Neuronal stem cell (in vitro differentiated cells): ENCODE results near the gene NOL7.
A peak's percentile ranks its signal among the peaks of the same experiment; 100 is the strongest.

Source experiments
- DNase-seq: peaks from one replicate; pipeline ENCODE4 v3.0.0-alpha.2; 2013; ENCODE audit warnings: low spot score
- H2AFZ ChIP-seq: one replicate; pipeline ENCODE4 v1.6.1; 2013; ENCODE audit warnings: mild to moderate bottlenecking, low read length, inconsistent platforms
- H2AK5ac ChIP-seq: 2 replicates; pipeline ENCODE4 v1.6.1; 2013; ENCODE audit warnings: low read depth, mild to moderate bottlenecking, inconsistent platforms, low read length, moderate library complexity, mixed read lengths
- H2BK120ac ChIP-seq: 2 replicates; pipeline ENCODE4 v1.6.1; 2013; ENCODE audit warnings: low read depth, mild to moderate bottlenecking, inconsistent platforms, low read length, moderate library complexity, mixed read lengths
- H2BK12ac ChIP-seq: one replicate; pipeline ENCODE4 v1.6.1; 2013; ENCODE audit warnings: low read length, inconsistent platforms
- H2BK15ac ChIP-seq: 2 replicates; pipeline ENCODE4 v1.6.1; 2013; ENCODE audit warnings: mild to moderate bottlenecking, low read length, inconsistent platforms, mixed read lengths
- H2BK5ac ChIP-seq: one replicate; pipeline ENCODE4 v1.6.1; 2013; ENCODE audit warnings: inconsistent platforms, mild to moderate bottlenecking, low read length, moderate library complexity
- H3K14ac ChIP-seq: one replicate; pipeline ENCODE4 v1.6.1; 2013; ENCODE audit warnings: low read length, inconsistent platforms
- H3K18ac ChIP-seq: 2 replicates; pipeline ENCODE4 v1.6.1; 2013; ENCODE audit warnings: low read length, inconsistent platforms
- H3K23ac ChIP-seq: 2 replicates; pipeline ENCODE4 v1.6.1; 2013; ENCODE audit warnings: low read depth, mild to moderate bottlenecking, mixed read lengths, low read length, inconsistent platforms; ENCODE audit not compliant: poor library complexity
- H3K27ac ChIP-seq: replicated peaks from 3 replicates; pipeline ENCODE4 v1.5.1; 2013; ENCODE audit warnings: low read length, inconsistent platforms
- H3K27me3 ChIP-seq, 3 experiments: 2 replicates each; pipeline ENCODE4 v1.6.1; 2013; ENCODE audit warnings: low read length in 3 of 3, mild to moderate bottlenecking in 2 of 3, inconsistent platforms in 1 of 3, low read depth in 1 of 3, mixed read lengths in 1 of 3, moderate library complexity in 1 of 3; ENCODE audit not compliant: control insufficient read depth in 3 of 3, insufficient read depth in 3 of 3
- H3K36me3 ChIP-seq, 2 donors: replicated peaks in 1 of 2; 2 replicates each; pipeline ENCODE4 v1.6.1; 2013; ENCODE audit warnings: low read length in 2 of 2; ENCODE audit not compliant: control insufficient read depth in 2 of 2, insufficient read depth in 2 of 2
- H3K4ac ChIP-seq: 2 replicates; pipeline ENCODE4 v1.6.1; 2013; ENCODE audit warnings: inconsistent platforms, mild to moderate bottlenecking, low read length, moderate library complexity
- H3K4me1 ChIP-seq, 2 donors: 1 replicate in 1 of 2; 2 replicates in 1 of 2; pipeline ENCODE4 v1.6.1; 2013; ENCODE audit warnings: low read length in 2 of 2, low read depth in 1 of 2; ENCODE audit not compliant: control insufficient read depth in 2 of 2, insufficient read depth in 1 of 2
- H3K4me2 ChIP-seq: one replicate; pipeline ENCODE4 v1.6.1; 2013; ENCODE audit warnings: mild to moderate bottlenecking, low read length, inconsistent platforms; ENCODE audit not compliant: insufficient read depth, poor library complexity, severe bottlenecking
- H3K4me3 ChIP-seq, 2 donors: 2 replicates each; pipeline ENCODE4 v1.5.1; 2013; ENCODE audit warnings: low read length in 2 of 2, mild to moderate bottlenecking in 2 of 2, inconsistent platforms in 1 of 2, moderate library complexity in 1 of 2
- H3K79me1 ChIP-seq: one replicate; pipeline ENCODE4 v1.6.1; 2013; ENCODE audit warnings: low read depth, mild to moderate bottlenecking, inconsistent platforms, low read length, moderate library complexity
- H3K9ac ChIP-seq: one replicate; pipeline ENCODE4 v1.6.1; 2013; ENCODE audit warnings: mild to moderate bottlenecking, low read depth, low read length, inconsistent platforms; ENCODE audit not compliant: poor library complexity
- H3K9me3 ChIP-seq, 2 donors: replicated peaks in 1 of 2; 2 replicates each; pipeline versions ENCODE3 to v1.6.1; 2013; ENCODE audit warnings: low read length in 2 of 2, mild to moderate bottlenecking in 2 of 2, inconsistent platforms in 1 of 2, low read depth in 1 of 2, mixed read lengths in 1 of 2, moderate library complexity in 1 of 2; ENCODE audit not compliant: control insufficient read depth in 2 of 2, insufficient read depth in 1 of 2
- H4K8ac ChIP-seq: one replicate; pipeline ENCODE4 v1.6.1; 2013; ENCODE audit warnings: low read depth, mild to moderate bottlenecking, inconsistent platforms, low read length, moderate library complexity
- H4K91ac ChIP-seq: one replicate; pipeline ENCODE4 v1.6.1; 2013; ENCODE audit warnings: low read length, low read depth, mild to moderate bottlenecking, inconsistent platforms; ENCODE audit not compliant: poor library complexity
- WGBS, 2 donors: extraction: QIAGEN DNeasy Blood & Tissue Kit; methylation state at CpG; one replicate each; pipeline ENCODE4 v1.1.7; 2013; ENCODE audit warnings: missing lambda C conversion rate in 2 of 2, mixed read lengths in 1 of 2; ENCODE audit not compliant: insufficient read length in 2 of 2, insufficient replicate concordance in 1 of 2; ENCODE audit errors: extremely low coverage in 2 of 2; 5-methylcytosine and 5-hydroxymethylcytosine counted together

NOL7 gene

DNA sequence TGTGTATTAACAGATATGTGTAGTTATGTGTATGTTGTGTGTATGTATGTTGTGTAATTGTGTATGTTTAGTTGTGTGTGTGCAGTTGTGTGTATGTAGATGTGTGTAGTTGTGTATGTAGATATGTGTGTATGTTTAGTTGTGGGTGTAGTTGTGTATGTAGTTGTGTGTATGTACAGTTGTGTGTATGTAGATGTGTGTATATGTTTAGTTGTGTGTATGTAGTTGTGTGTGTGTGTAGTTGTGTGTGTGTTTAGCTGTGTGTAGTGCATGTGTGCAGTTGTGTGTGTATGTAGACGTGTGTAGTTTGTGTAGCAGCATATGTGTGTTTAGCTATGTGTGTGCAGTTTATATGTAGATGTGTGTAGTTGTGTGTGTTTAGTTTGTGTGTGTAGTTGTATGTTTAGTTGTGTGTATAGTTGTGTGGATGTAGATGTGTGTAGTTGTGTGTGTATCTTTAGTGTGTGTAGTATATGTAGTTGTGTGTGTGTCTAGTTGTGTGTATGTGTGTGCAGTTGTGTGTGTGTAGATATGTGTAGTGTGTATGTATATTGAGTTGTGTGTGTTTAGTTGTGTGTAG, 24.5 kb upstream of the NOL7 start:
- no peak overlapping the region for H3K18ac ChIP-seq
- DNase-seq = no peak
- H3K9me3 ChIP-seq = no peaks in the 10 kb centered on the region
- peaks cover 10 to 58% of the 10 kb centered on the region in 2 donors for H3K36me3 ChIP-seq
- H2BK12ac ChIP-seq = no peak overlapping the region
- 100% methylated on average over 1 of the region's 1 CpG; no CpG with 5 or more reads in 1 of the 2 donors for WGBS, 2 donors
- no peak overlapping the region for H4K8ac ChIP-seq
- H3K4me3 ChIP-seq = no peak overlapping the region
- H4K91ac ChIP-seq = no peak overlapping the region
- H3K23ac ChIP-seq = no peak overlapping the region
- no peak overlapping the region for H2BK5ac ChIP-seq
- H3K27me3 ChIP-seq = no peaks in the 10 kb centered on the region
- no peak overlapping the region for H3K27ac ChIP-seq
- H3K4me1 ChIP-seq = peaks cover 0 to 2% of the 10 kb centered on the region in 2 donors
- no peak overlapping the region for H3K4me2 ChIP-seq
- H3K9ac ChIP-seq = no peak overlapping the region
- no peak overlapping the region for H3K4ac ChIP-seq
- H3K14ac ChIP-seq = no peak overlapping the region
- H2AK5ac ChIP-seq = no peak overlapping the region
- H2BK120ac ChIP-seq = no peak overlapping the region
- no peaks in the 10 kb centered on the region for H3K79me1 ChIP-seq
- H2BK15ac ChIP-seq = no peak overlapping the region
- no peak overlapping the region for H2AFZ ChIP-seq

DNA sequence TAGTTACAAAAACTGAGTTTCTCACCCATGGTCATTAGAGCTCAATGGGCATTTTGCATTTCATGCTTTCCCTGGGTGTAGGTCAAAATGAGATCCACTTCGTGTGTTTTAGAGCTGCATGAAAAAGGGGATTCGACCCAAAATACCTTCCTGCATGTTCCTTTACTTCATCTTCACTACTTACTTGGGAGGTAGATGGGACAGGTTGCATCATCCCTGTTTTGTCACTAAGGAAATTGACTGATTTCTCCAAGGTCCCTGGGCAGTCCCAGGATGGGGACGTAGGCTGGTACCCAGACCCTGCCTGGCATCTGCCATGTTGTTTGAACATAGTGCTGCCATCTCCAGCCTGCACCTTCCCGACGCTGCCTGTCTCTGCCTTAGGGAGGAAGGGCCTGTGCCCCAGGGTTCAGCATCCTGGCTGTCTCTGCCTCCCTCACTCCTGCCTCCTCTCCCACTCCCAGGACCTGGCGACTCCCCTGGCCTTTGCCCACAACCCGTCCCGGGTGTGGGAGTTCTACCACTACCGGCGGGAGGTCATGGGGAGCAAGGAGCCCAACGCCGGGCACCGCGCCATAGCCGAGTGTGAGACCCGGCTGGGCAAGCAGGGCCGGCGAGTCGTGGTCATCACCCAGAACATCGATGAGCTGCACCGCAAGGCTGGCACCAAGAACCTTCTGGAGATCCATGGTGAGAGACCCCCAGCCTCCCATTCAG, 23.8 kb upstream of the NOL7 start:
- H3K14ac ChIP-seq = no peak overlapping the region
- no peak overlapping the region for H3K4ac ChIP-seq
- H4K91ac ChIP-seq = no peak overlapping the region
- no peak overlapping the region for H2AFZ ChIP-seq
- no peak overlapping the region for H3K27ac ChIP-seq
- H3K23ac ChIP-seq = peak overlapping the region; percentile 21
- H2BK5ac ChIP-seq = peak overlapping the region; percentile 30
- H3K9me3 ChIP-seq = no peaks in the 10 kb centered on the region
- peaks cover 10 to 65% of the 10 kb centered on the region in 2 donors for H3K36me3 ChIP-seq
- no peak for DNase-seq
- no peak overlapping the region for H4K8ac ChIP-seq
- H3K18ac ChIP-seq = no peak overlapping the region
- H2AK5ac ChIP-seq = no peak overlapping the region
- no peak overlapping the region for H3K4me2 ChIP-seq
- no peak overlapping the region for H3K9ac ChIP-seq
- no peak overlapping the region for H2BK12ac ChIP-seq
- H2BK15ac ChIP-seq = no peak overlapping the region
- H2BK120ac ChIP-seq = no peak overlapping the region
- no peaks in the 10 kb centered on the region for H3K79me1 ChIP-seq
- WGBS, 2 donors = no CpG with 5 or more reads among the region's 21 CpGs
- peaks cover 0 to 2% of the 10 kb centered on the region in 2 donors for H3K4me1 ChIP-seq
- no peaks in the 10 kb centered on the region for H3K27me3 ChIP-seq
- H3K4me3 ChIP-seq = no peak overlapping the region

DNA sequence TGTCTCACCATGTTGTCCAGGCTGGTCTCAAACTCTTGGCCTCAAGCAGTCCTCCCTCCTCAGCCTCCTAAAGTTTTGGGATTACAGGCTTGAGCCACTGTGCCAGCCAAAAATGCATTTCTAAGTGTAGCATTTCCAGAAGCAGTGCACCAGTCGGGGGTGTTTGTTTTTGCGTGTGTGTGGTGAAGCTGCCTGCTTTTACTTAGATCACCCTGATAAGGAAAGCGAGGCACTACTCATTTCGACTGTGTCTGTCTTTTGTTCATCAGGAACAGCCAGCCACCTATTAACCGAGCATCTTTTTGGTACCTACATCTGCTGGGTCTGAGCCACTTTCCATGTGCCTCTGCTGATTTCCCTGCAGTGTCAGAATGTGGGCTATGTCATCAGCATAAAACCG, 22.0 kb upstream of the NOL7 start:
- Histone ChIP-seq H3K14ac (no peak overlapping the region), H2AFZ (no peak overlapping the region)
- WGBS, 2 donors = no CpG with 5 or more reads among the region's 6 CpGs

DNA sequence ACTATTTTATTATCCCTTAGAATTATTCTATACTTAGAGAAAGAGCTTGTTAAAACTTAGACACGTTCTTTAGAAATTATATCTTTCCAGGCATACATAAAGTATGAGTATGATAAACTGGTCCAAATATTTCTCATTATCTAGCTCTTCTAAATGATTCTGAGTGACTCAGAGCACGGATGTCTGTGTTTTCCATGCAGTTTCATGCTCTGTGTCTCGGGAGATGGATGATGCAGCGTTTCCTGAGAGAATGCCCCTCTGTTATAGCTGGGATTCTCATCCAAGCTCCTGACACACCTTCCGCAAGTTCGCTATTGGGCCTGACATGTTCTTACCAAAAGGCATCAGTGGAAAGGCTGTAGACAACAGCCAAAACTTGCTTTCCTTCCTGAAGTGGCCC, 21.4 kb upstream of the NOL7 start:
- H2BK5ac ChIP-seq = no peak overlapping the region
- H3K27ac ChIP-seq = no peak overlapping the region
- H2BK120ac ChIP-seq = no peak overlapping the region
- peaks cover 4 to 63% of the 10 kb centered on the region in 2 donors for H3K36me3 ChIP-seq
- WGBS, 2 donors = no CpG with 5 or more reads among the region's 6 CpGs
- no peak overlapping the region for H3K23ac ChIP-seq
- no peak for DNase-seq
- H2BK12ac ChIP-seq = no peak overlapping the region
- H3K4me3 ChIP-seq = no peak overlapping the region
- no peak overlapping the region for H4K91ac ChIP-seq
- H3K4me1 ChIP-seq = peaks cover 0 to 2% of the 10 kb centered on the region in 2 donors
- H3K27me3 ChIP-seq = no peaks in the 10 kb centered on the region
- no peak overlapping the region for H3K4me2 ChIP-seq
- no peak overlapping the region for H2AK5ac ChIP-seq
- no peak overlapping the region for H4K8ac ChIP-seq
- H3K14ac ChIP-seq = no peak overlapping the region
- H3K9me3 ChIP-seq = no peaks in the 10 kb centered on the region
- no peak overlapping the region for H3K9ac ChIP-seq
- no peak overlapping the region for H3K4ac ChIP-seq
- H2AFZ ChIP-seq = no peak overlapping the region
- H2BK15ac ChIP-seq = no peak overlapping the region
- no peak overlapping the region for H3K18ac ChIP-seq
- no peaks in the 10 kb centered on the region for H3K79me1 ChIP-seq

More for the DNA sequence above, 22.0 kb upstream of the NOL7 start:
- no peak overlapping the region for H3K4ac ChIP-seq
- H4K8ac ChIP-seq = no peak overlapping the region
- H3K23ac ChIP-seq = no peak overlapping the region
- H3K4me3 ChIP-seq = no peak overlapping the region
- H2BK5ac ChIP-seq = no peak overlapping the region
- H2BK120ac ChIP-seq = no peak overlapping the region
- no peak overlapping the region for H2BK15ac ChIP-seq
- H3K36me3 ChIP-seq = peaks cover 4 to 64% of the 10 kb centered on the region in 2 donors
- H3K9ac ChIP-seq = no peak overlapping the region
- no peaks in the 10 kb centered on the region for H3K27me3 ChIP-seq
- H4K91ac ChIP-seq = no peak overlapping the region
- H3K9me3 ChIP-seq = no peaks in the 10 kb centered on the region
- H2BK12ac ChIP-seq = no peak overlapping the region
- H2AK5ac ChIP-seq = no peak overlapping the region
- no peak overlapping the region for H3K18ac ChIP-seq
- H3K79me1 ChIP-seq = no peaks in the 10 kb centered on the region
- H3K4me1 ChIP-seq = peaks cover 0 to 2% of the 10 kb centered on the region in 2 donors
- no peak overlapping the region for H3K27ac ChIP-seq
- DNase-seq = no peak
- no peak overlapping the region for H3K4me2 ChIP-seq
